Endothelial cell of umbilical vein (primary cell): ENCODE data around the gene PASK. TPM values are rescaled to one million over a fixed set of nuclear protein-coding genes. Genes with fewer than 3 reads are reported as not detected.

Source experiments
- polyA plus RNA-seq, 4 experiments: library from polyadenylated mRNA; depleted of rRNA in 3 of 4; stranded (reverse) in 3 of 4; unstranded in 1 of 4; fragments of >200 nt; gene quantifications; 2 replicates each; pipeline versions ENCODE4 v1.2.1 to v1.2.3, GENCODE V29; 2011 to 2012; ENCODE audit warnings: missing spikeins in 1 of 4
- small RNA-seq: library from RNA; depleted of rRNA; stranded (forward); fragments of <200 nt; gene quantifications from one replicate; pipeline ENCODE3, GENCODE V24; 2012; ENCODE audit warnings: low replicate concordance, low read depth; ENCODE audit not compliant: insufficient read depth, insufficient read length
- total RNA-seq: library from RNA; stranded (reverse); gene quantifications from 2 replicates; pipeline ENCODE4 v1.2.3, GENCODE V29; 2021

PASK gene
- total and polyA plus RNA-seq, 2 donors (not counting 3 experiments of a cell fraction or from before 2014, with no cell fraction given) = 5.7 to 17.3 TPM

Small RNA genes within 50 kb of the gene (small RNA-seq; reads per million reads assigned to genes)
- gene AC005237.2 = not detected

Other genes with a start within 250 kb of the PASK start
- not detected in 2 replicates for gene CROCC2, start 243.1 kb downstream of the PASK start, total RNA-seq
- not detected in 2 replicates for gene CROCC2, start 243.1 kb downstream of the PASK start, polyA plus RNA-seq
- gene SNED1, start 150.9 kb downstream of the PASK start, total RNA-seq = 17.2 and 22.1 TPM in 2 replicates
- 12.4 and 14.1 TPM in 2 replicates for gene SNED1, start 150.9 kb downstream of the PASK start, polyA plus RNA-seq
- 14.7 and 24.7 TPM in 2 replicates for gene MTERF4, start 47.2 kb downstream of the PASK start, total RNA-seq
- gene MTERF4, start 47.2 kb downstream of the PASK start, polyA plus RNA-seq = 20.2 and 27.3 TPM in 2 replicates
- 60.8 and 68.2 TPM in 2 replicates for gene PPP1R7, start 995 bp upstream of the PASK start, total RNA-seq
- 25.0 and 30.3 TPM in 2 replicates for gene PPP1R7, start 995 bp upstream of the PASK start, polyA plus RNA-seq
- 2.5 and 2.8 TPM in 2 replicates for gene ANO7, start 39.2 kb upstream of the PASK start, total RNA-seq
- 0.51 and 0.81 TPM in 2 replicates for gene ANO7, start 39.2 kb upstream of the PASK start, polyA plus RNA-seq
- gene HDLBP, start 166.2 kb upstream of the PASK start, total RNA-seq = 554 and 569 TPM in 2 replicates
- 294 and 379 TPM in 2 replicates for gene HDLBP, start 166.2 kb upstream of the PASK start, polyA plus RNA-seq
- gene SEPTIN2, start 166.5 kb upstream of the PASK start, total RNA-seq = 427 and 444 TPM in 2 replicates
- 475 and 512 TPM in 2 replicates for gene SEPTIN2, start 166.5 kb upstream of the PASK start, polyA plus RNA-seq
- gene FARP2, start 206.8 kb upstream of the PASK start, total RNA-seq = 40.6 and 45.3 TPM in 2 replicates
- 15.3 and 17.9 TPM in 2 replicates for gene FARP2, start 206.8 kb upstream of the PASK start, polyA plus RNA-seq